Muscle layer of duodenum (tissue), 2 donors: ENCODE measurements around the gene FOSL1.

Source experiments
- H3K27ac ChIP-seq: one replicate; pipeline ENCODE4 v1.7.0; 2013; ENCODE audit warnings: mild to moderate bottlenecking, low read length
- H3K27me3 ChIP-seq: one replicate; pipeline ENCODE4 v1.7.0; 2013; ENCODE audit warnings: low read depth, mild to moderate bottlenecking, control low read depth, low read length
- H3K36me3 ChIP-seq, 2 donors: one replicate each; pipeline ENCODE4 v1.7.0; 2013; ENCODE audit warnings: low read length in 2 of 2, control low read depth in 1 of 2, mild to moderate bottlenecking in 1 of 2; ENCODE audit not compliant: insufficient read depth in 2 of 2, control insufficient read depth in 1 of 2
- H3K4me1 ChIP-seq, 2 donors: one replicate each; pipeline ENCODE4 v1.7.0; 2013; ENCODE audit warnings: low read length in 2 of 2, mild to moderate bottlenecking in 2 of 2, control low read depth in 1 of 2, moderate library complexity in 1 of 2; ENCODE audit not compliant: insufficient read depth in 2 of 2, control insufficient read depth in 1 of 2
- H3K4me3 ChIP-seq, 2 donors: one replicate each; pipeline ENCODE4 v1.7.0; 2013; ENCODE audit warnings: low read length in 2 of 2, low read depth in 1 of 2, mild to moderate bottlenecking in 1 of 2
- H3K9me3 ChIP-seq, 2 donors: one replicate each; pipeline ENCODE4 v1.7.0; 2013; ENCODE audit warnings: low read length in 2 of 2, control low read depth in 1 of 2, mild to moderate bottlenecking in 1 of 2; ENCODE audit not compliant: control insufficient read depth in 1 of 2
- donor health status: healthy.

FOSL1 gene

DNA sequence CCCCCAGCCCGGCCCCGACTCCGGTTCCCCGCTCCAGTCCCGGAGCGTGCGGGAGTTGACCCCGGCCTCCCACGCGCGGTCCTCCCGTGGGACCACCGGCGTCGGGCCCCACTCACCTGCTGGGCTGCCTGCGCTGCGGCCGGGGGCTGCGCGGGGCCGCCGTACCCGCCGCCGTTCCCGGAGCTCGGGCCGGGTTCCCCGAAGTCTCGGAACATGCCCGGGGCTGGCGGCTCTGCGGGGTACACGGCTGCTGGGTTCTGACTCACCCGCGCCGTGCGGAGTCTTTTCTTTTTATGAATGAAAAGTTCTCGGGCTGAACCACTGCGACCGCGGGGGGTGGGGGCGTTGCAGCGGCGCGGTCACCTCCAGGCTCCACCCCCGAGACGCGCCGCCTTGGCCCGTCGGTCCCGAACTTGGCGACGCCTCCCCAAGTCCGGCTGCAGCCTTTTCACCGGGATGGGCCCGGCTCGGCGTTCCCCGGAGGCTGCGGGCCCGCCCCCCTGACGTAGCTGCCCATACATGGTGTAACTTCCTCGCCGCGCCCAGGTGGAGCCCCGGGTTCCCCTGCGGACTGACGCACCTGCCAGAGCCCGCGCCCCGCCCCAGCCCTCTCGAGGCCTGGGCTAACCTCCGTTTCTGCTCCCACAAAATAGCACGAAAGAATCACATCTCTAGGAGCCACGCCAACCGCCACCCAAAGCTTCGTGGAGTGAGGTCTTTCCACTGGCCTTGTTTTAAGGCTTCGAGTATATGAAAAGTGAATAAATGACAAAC, at the start of gene FOSL1:
FOSL1 (minus strand) TSS at position 264 of the 774 bp plus-strand sequence; CDS start at position 215, 49 bp downstream.
- no peak within 1 kb of the TSS for H3K27ac ChIP-seq
- H3K36me3 ChIP-seq = no peaks in the 10 kb centered on the region
- peak within 1 kb of the TSS; percentile 65 to 66 for H3K4me3 ChIP-seq
- no peaks in the 10 kb centered on the region for H3K9me3 ChIP-seq
- H3K4me1 ChIP-seq = peaks cover 0 to 13% of the 10 kb centered on the region in 2 donors
- H3K27me3 ChIP-seq = no peaks in the 10 kb centered on the region

DNA sequence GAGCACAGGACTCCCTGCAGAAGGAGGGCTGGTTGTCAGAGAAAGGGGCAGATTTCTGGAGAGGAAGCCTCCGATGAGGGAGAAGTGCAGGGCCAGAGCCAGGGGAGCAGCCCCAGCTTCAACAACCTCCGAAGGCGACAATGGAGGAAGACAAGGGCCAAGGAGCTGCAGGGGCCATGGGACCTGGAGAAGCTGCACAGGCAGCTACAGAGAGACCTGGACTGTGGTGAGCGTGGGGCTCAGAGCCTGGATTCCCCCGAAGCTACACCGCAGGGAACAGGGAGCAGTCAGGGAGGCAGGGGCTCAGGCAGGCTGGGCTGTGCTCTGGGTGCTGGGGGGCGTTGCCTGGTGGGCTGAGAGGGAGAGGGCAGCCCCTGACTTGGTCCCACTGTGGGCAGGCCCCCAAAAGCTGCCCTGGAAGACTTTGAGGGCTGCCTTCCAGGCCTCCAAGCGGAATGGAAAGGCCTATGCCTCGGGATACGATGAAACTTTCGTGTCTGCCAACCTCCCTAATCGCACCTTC, 47.5 kb upstream of the FOSL1 start:
- Histone ChIP-seq H3K4me3 (no peak overlapping the region), H3K4me1 (no peaks in the 10 kb centered on the region), H3K27me3 (no peaks in the 10 kb centered on the region), H3K27ac (no peak overlapping the region), H3K36me3 (no peaks in the 10 kb centered on the region), H3K9me3 (no peaks in the 10 kb centered on the region)

DNA sequence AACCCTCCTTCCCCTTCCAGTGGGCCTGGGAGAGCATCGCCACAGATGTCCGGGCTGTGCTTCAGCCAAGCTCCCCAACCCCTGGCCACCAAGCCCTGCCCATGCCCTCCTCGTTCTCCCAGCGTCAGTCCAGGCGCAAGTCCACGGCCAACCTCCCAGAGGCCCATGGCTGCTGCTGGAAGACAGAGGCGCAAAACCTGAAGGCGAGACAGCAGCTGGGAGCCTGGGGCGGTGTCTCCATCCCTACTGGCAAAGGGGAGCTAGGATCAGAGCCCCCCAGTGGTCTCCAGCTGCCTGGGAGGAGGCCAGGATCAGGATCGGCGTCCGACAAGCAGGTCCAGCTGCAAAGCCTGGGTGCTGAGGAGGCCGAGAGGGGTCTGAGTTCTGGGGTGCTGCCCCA, 46.9 kb upstream of the FOSL1 start:
- no peaks in the 10 kb centered on the region for H3K27me3 ChIP-seq
- no peaks in the 10 kb centered on the region for H3K9me3 ChIP-seq
- H3K4me1 ChIP-seq = no peaks in the 10 kb centered on the region
- H3K27ac ChIP-seq = no peak overlapping the region
- H3K4me3 ChIP-seq = no peak overlapping the region
- H3K36me3 ChIP-seq = no peaks in the 10 kb centered on the region

DNA sequence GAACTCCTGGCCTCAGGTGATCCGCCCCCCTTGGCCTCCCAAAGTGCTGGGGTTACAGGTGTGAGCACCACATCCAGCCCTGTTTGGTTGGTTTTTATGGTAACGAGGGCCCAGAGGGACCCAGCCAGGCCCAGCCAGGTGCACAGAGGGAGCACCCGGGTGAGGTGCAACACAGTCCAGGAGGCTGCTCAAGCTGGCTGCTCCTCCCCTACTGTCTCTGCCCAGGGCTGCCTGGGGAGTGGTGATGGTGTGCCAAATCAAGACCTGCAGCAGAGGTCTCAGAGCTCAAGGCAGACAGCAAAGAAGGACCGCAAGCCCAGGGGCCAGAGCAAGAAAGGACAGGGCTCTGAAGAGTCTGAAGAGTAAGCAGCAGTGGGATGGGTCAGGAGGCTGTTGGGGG, 46.5 kb upstream of the FOSL1 start:
- Histone ChIP-seq H3K9me3 (no peaks in the 10 kb centered on the region), H3K27me3 (no peaks in the 10 kb centered on the region), H3K4me1 (peaks cover 0 to 3% of the 10 kb centered on the region in 2 donors), H3K36me3 (no peaks in the 10 kb centered on the region), H3K27ac (no peak overlapping the region), H3K4me3 (no peak overlapping the region)

DNA sequence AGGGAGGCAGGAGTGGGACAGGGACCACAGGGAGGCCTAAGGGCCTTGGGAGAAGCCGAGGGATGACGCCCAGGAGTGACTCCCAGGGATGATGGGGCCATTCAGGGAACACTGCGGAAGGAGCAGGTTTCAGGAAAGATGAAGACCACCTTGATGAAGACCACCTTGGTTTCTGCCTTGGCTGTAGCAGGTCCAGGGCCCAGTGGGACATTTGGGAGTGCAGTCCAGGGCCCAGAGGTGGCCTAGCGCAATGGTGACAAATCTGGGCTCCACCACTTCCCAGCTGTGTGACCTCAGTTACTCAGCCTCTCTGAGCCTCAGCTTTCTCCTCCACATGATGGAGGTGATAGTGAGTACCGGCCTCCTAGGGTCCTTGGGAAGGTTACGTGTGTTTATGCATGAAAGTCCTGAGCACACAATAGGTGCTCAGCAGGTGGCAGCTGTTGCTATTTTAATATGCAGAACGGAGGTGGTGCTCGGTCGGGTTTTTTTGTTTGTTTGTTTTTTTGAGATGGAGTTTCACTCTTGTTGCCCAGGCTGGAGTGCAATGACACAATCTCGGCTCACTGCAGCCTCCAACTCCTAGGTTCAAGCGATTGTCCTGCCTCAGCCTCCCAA, 45.9 kb upstream of the FOSL1 start:
- Histone ChIP-seq H3K9me3 (no peaks in the 10 kb centered on the region), H3K4me3 (no peak overlapping the region), H3K27me3 (no peaks in the 10 kb centered on the region), H3K27ac (no peak overlapping the region), H3K36me3 (no peaks in the 10 kb centered on the region), H3K4me1 (peaks cover 0 to 6% of the 10 kb centered on the region in 2 donors)

DNA sequence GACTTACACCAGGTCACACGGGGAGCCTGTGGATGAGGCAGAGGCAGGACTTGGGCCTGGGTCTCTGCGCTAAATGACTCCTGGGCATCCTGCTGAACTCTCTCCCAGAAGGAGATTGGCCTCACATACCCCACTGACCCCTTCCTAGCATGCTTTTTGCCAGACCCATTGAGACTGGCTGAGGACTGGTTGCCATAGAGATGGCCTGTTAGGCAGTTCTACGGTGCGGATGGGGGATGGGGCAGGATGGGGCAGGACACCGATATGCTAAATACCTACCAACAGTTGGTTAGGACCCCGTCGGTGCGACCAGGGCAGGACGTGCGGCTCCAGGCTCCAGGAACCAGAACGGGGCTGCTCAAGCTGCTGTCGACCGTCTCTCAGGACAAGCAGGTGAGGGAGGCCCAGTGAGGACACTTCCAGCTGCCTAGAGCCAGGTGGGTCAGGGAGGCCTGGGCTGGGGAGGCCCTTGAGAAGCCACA, 45.3 kb upstream of the FOSL1 start, which contains the start of gene TSGA10IP:
TSGA10IP (plus strand) TSS at position 51 of the 482 bp plus-strand sequence; CDS start at position 247, 196 bp downstream.
- H3K27ac ChIP-seq = no peak within 1 kb of the TSS
- no peaks in the 10 kb centered on the region for H3K36me3 ChIP-seq
- H3K4me1 ChIP-seq = peaks cover 0 to 6% of the 10 kb centered on the region in 2 donors
- no peak within 1 kb of the TSS for H3K4me3 ChIP-seq
- no peaks in the 10 kb centered on the region for H3K27me3 ChIP-seq
- no peaks in the 10 kb centered on the region for H3K9me3 ChIP-seq

DNA sequence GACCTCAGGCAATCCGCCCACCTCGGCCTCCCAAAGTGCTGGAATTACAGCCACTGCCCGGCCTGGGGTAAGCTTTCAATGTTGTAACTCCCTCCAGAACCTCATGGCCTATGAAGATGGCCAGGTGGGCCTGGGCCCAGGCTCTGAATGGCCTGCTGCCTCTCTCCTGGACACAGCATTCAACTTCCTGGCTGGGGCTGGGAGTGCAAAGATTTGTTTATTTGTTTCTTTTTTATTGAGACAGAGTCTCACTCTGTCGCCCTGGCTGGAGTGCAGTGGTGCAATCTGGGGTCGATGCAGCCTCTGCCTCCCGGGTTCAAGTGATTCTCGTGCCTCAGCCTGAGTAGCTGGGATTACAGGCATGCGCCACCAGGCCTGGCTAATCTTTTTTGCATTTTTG, 44.6 kb upstream of the FOSL1 start:
- H3K27me3 ChIP-seq = no peaks in the 10 kb centered on the region
- no peak overlapping the region for H3K4me3 ChIP-seq
- no peaks in the 10 kb centered on the region for H3K9me3 ChIP-seq
- H3K36me3 ChIP-seq = no peaks in the 10 kb centered on the region
- H3K4me1 ChIP-seq = peaks cover 0 to 6% of the 10 kb centered on the region in 2 donors
- H3K27ac ChIP-seq = no peak overlapping the region

DNA sequence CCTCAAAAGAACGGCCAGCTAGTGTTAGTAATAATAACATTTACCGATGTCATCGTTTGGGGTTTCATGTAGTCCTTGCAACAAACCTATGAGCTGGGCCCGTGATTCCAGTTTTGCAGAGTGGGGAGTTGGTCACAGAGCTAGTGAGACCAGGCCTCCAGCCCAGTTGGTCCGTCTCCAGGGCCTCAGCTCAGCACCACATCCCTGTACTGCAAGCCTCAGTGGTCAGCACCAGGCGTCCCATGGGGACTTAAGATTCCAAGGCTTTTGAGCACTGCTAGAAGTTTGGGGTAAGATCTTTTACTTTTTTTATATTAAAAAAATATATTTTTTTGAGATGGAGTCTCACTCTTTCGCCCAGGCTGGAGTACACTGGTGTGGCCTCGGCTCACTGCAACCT, 44.0 kb upstream of the FOSL1 start:
- H3K27ac ChIP-seq = no peak overlapping the region
- no peaks in the 10 kb centered on the region for H3K27me3 ChIP-seq
- no peaks in the 10 kb centered on the region for H3K36me3 ChIP-seq
- H3K9me3 ChIP-seq = no peaks in the 10 kb centered on the region
- no peak overlapping the region for H3K4me3 ChIP-seq
- peaks cover 0 to 6% of the 10 kb centered on the region in 2 donors for H3K4me1 ChIP-seq

DNA sequence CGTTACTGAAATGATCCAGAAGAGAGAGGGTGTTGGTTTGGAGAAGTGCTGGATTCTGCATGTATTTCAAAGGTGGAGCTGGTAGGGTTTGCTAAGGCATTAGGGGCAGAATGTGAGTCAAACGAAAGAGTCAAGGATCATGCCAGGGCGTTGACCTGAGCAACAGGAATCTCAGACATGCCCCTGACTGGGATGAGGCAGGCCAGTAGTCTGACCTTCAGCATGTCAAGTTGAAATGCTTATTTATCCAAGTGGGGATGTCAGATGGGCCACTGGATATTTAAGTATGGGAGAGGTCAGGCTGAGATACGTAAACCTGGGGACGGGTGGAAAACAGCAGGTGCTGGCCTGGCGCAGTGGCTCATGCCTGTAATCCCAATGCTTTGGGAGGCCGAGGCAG, 42.3 kb upstream of the FOSL1 start:
- H3K4me3 ChIP-seq = no peak overlapping the region
- no peaks in the 10 kb centered on the region for H3K36me3 ChIP-seq
- no peaks in the 10 kb centered on the region for H3K9me3 ChIP-seq
- no peak overlapping the region for H3K27ac ChIP-seq
- H3K4me1 ChIP-seq = peaks cover 0 to 6% of the 10 kb centered on the region in 2 donors
- H3K27me3 ChIP-seq = no peaks in the 10 kb centered on the region

DNA sequence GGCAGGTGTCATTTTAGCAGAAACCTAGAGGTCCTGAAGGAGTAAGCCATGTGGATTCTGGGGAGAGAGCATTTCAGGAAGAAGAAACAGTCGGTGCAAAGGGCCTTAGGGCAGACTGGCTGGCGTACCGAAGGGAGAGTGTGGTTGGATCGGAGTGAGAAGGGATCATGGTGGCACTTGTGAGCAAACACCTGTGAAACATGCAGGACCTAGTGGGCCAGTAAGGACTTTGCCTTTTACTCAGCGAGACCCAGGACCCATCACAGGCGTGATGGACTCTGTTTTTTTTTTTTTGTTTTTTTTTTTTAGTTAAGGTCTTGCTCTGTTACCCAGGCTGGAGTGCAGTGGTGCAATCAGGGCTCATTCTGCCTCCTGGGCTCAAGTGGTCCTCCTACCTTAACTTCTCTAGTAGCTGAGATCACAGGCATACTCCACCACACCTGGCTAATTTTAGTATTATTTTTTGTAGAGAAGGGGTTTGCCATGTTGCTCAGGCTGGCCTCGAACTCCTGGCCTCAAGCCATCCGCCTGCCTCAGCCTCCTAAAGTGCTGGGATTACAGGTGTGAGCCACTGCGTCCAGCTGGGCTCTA, 41.6 kb upstream of the FOSL1 start:
- Histone ChIP-seq H3K36me3 (no peaks in the 10 kb centered on the region), H3K27me3 (no peaks in the 10 kb centered on the region), H3K4me1 (peaks cover 0 to 6% of the 10 kb centered on the region in 2 donors), H3K27ac (peak overlapping the region; percentile 43), H3K9me3 (no peaks in the 10 kb centered on the region), H3K4me3 (no peak overlapping the region)

DNA sequence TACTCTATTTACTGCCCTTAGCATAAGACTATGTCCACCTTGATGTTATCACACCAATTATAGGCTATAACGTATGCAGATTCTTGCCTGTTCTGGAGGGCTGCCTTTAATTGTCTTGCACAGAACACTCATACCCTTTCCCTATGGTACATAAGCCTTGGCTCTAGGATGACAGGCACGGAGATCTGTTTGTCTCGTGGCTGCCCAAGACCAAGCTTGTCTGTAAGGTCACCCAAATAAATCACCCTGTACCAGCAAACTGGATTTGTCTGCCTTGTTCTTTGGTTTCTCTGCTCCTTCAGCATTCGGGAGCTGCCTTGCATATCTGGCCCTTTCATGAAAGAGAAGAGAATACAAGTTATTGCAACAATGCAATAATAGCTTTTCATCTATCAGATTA, 37.6 kb upstream of the FOSL1 start:
- Histone ChIP-seq H3K4me1 (peaks cover 0 to 6% of the 10 kb centered on the region in 2 donors), H3K27me3 (no peaks in the 10 kb centered on the region), H3K9me3 (no peaks in the 10 kb centered on the region), H3K27ac (no peak overlapping the region), H3K36me3 (no peaks in the 10 kb centered on the region), H3K4me3 (no peak overlapping the region)
